Fibroblast of villous mesenchyme (primary cell): ENCODE measurements around the gene MAB21L1. TPM values are rescaled to one million over a fixed set of nuclear protein-coding genes. Genes with fewer than 3 reads are reported as not detected.

Source experiments
- DNase-seq: peaks from one replicate; pipeline ENCODE4 v3.0.0-alpha.2; 2010; ENCODE audit warnings: low read depth
- H3K4me3 ChIP-seq: 2 replicates; pipeline ENCODE4 v1.5.1; 2011; ENCODE audit warnings: low read depth, mild to moderate bottlenecking, low read length
- total RNA-seq: library from RNA; depleted of rRNA; stranded (reverse); fragments of >200 nt; gene quantifications from 2 replicates; pipeline ENCODE4 v1.2.3, GENCODE V29; 2012
- TF ChIP-seq, protein P1 (sequence below): IDR thresholded peaks from 2 replicates; pipeline ENCODE4 v1.5.1; 2012; ENCODE audit warnings: low read depth, mild to moderate bottlenecking, low read length; ENCODE audit not compliant: insufficient read depth

MAB21L1 gene
- total RNA-seq, 1 donor, result under 0.01 TPM

DNA sequence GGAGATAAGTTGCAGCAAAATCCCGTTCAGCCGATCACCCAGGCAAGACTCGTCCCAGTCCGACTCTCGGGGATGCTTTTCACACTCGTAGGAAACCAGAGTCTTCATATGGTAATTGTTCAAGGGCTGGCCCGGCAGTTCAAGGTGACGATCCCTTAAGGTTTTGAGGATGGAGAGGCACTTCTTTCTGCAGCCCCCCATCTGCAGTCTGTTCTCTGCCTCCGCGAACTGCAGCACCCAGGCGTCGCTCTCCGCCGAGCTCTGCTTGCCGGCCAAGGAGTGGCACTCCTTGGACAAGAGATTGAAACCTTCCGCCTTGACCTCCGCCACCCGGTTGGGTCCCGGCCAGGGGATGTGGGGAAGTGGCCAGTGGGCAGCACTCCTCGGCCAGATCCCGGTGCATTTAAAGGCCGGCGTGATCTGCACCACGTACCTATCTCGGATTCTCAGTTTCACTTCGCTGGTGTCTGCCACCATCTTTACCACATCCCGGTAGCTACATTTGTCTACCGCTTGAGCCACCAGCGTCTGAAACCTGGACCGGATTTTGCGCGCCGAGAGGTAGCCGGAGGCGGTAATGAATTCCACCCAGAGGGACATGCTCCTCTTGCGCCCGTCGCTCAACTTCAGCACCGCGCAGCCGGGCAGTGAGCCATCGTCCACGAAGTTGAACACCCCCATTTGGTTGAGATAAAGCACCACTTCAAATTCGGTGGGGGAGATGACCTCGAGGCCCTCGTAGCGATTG lies 1.1 kb downstream of the MAB21L1 start:
- DNase-seq, result no peak
- TF ChIP-seq, protein P1, sequence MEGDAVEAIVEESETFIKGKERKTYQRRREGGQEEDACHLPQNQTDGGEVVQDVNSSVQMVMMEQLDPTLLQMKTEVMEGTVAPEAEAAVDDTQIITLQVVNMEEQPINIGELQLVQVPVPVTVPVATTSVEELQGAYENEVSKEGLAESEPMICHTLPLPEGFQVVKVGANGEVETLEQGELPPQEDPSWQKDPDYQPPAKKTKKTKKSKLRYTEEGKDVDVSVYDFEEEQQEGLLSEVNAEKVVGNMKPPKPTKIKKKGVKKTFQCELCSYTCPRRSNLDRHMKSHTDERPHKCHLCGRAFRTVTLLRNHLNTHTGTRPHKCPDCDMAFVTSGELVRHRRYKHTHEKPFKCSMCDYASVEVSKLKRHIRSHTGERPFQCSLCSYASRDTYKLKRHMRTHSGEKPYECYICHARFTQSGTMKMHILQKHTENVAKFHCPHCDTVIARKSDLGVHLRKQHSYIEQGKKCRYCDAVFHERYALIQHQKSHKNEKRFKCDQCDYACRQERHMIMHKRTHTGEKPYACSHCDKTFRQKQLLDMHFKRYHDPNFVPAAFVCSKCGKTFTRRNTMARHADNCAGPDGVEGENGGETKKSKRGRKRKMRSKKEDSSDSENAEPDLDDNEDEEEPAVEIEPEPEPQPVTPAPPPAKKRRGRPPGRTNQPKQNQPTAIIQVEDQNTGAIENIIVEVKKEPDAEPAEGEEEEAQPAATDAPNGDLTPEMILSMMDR, result no peak

DNA sequence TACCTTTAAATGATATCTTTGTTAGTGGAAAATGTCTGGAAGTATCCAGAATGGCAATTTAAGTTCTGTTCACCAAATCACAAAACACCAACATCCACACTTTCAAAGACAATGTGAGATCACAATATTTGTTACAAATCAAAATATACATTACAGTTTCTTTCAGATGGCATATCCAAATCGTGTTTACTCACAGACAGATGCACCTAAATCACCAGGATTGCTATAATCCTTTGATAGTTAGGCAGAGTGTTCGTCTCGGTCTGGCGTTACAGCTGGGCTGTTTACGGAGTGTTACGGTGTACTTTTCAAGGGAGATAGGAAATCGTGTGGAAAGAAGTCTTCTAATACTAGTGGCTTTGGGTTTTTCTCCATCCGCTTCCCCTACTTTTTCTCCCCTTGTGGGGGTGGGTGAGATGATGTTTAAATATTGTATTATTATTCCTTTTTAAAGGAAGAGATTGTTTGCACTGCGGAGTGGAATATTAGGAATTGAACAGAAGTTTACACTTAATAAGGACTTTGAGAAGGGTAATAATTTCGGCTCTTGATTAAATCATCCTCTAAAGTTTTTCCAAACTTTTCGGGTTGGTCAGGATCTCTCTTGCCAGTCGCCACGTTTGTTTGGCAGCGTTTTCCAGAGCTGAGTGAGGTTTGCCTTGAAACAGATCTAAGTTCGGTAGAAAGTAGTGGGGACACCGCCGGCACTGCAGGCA lies 1.8 kb downstream of the MAB21L1 start:
- TF ChIP-seq, protein P1, result no peak
- H3K4me3 ChIP-seq, result peak overlapping the region; percentile 34
- DNase-seq, result no peak

More for the DNA sequence above, 1.1 kb downstream of the MAB21L1 start:
- peak overlapping the region; percentile 34 for H3K4me3 ChIP-seq

DNA sequence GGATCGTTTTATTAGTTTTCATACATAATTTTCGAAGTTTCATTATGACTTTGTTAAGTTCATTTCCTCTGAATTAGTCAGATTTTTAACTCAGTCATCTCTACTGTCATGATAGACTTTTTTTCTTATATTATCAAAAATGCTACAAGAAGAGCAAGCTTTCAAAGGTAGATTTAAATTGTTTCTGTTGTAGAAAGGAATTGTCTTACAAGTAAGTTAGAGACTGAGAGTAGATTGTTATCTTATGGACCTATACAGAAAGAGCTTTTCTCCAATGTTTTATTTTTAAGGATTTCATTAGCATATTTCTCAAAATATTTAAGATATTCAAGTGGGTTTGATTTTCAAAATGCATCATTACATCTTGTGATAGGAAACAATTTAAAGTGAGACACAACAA lies 2.7 kb downstream of the MAB21L1 start:
- no peak for DNase-seq
- TF ChIP-seq, protein P1, result no peak
- H3K4me3 ChIP-seq, result no peak overlapping the region

DNA sequence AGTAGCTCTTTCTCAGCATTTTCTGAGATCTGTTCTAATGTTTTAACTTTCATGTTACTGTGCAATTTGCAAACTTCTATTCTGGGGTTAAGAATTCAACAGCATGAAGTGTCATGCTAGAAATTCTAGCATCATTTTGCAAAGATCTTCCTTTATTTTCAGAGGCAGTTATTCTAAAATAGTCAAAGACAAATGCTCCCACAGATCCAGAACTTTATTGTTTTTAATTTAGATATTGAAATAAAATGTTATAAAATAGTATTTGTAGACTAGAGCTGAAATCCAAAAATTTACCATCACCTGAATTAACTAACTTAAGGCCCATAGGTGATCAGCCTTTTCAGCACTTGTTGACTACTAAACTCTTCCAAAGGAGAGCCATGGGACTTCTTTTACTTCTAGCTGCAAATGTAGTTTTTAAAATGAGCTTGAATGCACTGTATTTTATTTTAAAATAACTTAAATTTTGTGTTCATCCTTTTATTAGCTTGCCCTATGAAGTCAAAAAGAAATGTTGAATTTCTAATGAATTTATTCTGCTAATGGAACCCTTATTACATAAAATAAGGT lies 3.2 kb downstream of the MAB21L1 start:
- no peak for DNase-seq
- H3K4me3 ChIP-seq, result no peak overlapping the region
- TF ChIP-seq, protein P1, result no peak

DNA sequence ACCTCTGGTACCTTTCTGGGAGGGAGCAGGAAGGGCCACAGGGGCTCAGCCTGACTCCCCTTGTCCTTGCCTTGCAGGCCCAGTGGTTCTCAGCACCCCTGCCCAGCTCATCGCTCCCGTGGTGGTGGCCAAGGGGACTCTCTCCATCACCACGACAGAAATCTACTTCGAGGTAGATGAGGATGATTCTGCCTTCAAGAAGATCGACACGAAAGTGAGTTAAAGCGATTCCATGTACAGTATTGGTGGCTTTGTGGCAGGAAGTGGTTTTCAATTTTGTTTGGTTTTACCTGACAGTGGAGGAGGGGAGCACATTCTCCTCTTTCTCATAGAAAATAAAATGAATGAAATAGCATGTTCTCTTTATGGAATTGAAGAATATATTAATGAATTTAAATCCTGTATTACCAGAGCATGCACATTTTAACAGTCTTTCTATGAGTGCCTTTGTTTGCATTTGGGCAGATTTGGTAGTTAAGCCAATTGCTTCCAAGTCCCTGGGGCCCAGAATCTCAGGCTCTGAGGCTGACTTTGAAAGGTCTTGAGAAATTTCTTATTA lies 4.1 kb downstream of the MAB21L1 start:
- TF ChIP-seq, protein P1, result no peak
- DNase-seq, result no peak
- H3K4me3 ChIP-seq, result no peak overlapping the region

DNA sequence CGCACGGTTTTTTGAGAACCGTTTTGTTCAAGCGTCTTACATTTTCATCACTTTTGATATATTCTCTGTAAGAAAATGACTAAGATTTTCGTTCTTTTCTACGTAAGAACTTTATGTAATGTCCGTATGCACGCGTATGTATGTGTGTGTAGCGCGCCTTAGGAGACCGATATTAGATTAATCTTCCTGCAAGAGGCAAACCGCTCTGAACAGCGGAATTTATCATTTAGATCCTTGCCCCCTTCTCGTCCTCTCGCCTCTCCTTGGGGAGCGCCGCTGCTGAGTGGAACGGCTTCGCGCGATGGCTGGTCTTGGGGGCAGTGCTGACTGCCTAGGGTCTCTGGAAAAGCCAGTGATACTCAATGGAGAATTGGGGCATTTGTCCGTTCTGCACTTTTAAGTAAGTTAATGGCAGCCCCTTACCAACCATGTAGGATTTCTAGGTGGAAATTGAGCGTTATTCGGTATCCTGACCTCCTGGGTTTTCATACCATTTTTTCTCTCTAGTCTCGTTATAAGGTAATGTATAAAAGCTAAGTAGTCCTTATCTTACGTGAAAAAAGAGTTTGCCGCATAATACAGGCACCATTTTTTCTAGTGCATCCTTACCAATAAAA lies 4.7 kb downstream of the MAB21L1 start:
- TF ChIP-seq, protein P1, result no peak
- no peak for DNase-seq
- no peak overlapping the region for H3K4me3 ChIP-seq
